Kidney capillary endothelial cell (primary cell): Measurements from ENCODE around the gene NKIRAS2.
A peak's percentile ranks its signal among the peaks of the same experiment; 100 is the strongest.

Source experiments
- DNase-seq: peaks from one replicate; pipeline ENCODE4 v3.0.0-alpha.2; 2018; ENCODE audit warnings: low spot score

Gene NKIRAS2

DNA sequence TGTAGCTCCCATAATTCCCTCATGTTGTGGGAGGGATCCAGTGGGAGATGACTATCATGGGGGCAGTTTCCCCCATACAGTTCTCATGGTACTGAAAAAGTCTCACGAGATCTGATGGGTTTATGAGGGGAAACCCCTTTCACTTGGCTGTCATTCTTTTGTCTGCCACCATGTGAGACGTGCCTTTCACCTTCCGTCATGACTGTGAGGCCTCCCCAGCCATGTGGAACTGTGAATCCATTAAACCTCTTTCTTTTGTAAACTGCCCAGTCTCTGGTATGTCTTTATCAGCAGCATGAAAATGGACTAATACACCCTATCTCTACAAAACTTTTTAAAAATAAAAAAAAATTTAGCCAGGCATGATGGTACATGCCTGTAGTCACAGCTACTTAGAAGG is 36.7 kb downstream of the NKIRAS2 start:
- no peak for DNase-seq

DNA sequence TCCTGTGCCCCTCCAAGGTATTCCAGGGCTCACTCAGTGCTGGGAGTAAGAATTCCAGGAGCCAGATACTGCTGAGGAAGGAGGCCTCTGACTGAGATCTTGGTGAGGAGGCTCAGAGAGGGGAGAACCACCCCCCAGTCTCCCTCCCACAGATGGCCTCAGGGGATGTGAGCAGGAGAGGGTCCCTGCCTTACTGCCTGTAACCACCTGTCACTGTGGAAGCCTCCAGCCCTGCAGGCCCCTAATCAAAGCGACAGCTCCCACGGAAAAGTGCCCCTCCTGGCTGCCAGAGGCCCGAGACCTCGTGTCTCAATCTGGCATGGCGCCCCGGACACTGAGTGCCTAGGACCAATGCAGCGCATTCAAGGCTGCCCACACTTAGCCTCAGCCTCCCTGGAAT is 38.2 kb downstream of the NKIRAS2 start:
- DNase-seq = no peak

DNA sequence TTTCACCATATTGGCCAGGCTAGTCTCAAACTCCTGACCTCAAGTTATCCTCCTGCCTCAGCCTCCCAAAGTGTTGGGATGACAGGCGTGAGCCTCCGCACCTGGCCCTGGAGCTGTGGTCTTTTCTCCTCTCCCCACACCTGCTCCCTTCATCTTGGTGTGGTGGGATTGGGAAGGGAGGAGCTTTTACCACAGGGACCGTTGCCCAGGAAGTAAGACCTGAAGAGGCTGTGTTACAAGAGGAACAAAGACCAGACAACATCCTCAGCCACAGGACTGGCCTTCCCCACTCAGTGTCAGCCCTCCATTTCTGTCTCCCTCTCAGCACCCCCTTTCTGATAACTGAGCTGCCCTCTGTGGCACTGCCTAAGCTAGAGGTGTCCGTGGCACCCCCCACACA is 39.9 kb downstream of the NKIRAS2 start:
- DNase-seq = no peak

DNA sequence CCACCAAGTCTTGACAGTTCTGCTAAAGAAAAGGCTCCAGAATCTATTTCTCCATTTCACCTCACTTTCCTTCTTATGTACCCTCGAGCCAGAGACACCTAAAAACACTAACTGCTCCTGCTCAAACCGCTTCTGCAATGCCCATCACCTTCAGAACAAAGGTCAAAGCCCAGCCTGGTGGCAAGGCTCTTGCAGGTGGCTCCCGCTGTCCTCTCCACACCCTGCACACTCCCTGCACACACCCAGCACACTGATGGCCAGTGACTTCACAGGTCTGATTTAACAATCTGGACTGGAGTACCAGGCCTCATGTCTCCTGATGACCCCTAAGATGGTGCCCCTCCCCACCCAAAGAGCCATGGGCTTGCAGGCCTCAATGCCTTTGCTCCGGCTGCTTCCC is 40.3 kb downstream of the NKIRAS2 start:
- DNase-seq = no peak

DNA sequence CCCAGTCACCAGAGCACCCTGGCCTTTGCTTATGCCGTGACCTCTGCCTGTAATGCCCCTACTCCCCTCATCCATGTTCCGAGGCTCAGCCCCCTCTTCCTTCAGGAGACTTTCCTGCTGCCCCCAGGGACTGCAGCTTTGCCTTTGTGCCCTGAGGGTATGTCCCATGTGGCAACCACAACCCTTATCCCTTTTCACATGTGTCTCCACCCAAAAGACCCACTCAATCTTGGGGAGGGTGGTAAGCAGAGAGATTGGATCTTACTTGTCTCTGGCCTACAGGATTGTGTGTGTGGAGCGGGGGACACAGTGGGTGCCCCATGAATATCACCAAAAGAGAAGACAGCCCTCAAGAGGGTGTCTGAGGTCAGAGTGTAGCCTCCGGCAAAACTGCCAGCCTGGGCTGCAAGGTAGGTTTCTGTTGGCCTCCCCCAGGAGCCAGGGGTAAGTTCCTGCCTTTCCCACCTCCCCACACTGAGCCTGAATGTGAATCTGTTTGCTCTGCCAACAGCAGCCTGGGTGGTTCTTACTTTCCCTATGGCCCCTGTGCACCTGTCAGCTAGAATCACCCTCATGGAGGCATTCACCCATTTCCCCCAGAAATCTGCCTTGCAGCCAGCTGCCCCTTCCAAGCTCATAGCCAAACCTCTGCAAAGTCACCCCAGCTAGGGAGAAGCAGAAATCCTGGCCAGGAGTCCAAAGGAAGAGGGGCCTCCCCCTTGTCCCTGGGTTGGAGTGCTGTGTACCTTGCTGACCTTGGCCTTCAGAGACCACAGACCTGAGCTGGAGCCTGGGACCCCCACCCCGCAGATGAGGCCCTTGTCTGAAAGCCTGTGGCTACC is 42.0 kb downstream of the NKIRAS2 start:
- DNase-seq = no peak

DNA sequence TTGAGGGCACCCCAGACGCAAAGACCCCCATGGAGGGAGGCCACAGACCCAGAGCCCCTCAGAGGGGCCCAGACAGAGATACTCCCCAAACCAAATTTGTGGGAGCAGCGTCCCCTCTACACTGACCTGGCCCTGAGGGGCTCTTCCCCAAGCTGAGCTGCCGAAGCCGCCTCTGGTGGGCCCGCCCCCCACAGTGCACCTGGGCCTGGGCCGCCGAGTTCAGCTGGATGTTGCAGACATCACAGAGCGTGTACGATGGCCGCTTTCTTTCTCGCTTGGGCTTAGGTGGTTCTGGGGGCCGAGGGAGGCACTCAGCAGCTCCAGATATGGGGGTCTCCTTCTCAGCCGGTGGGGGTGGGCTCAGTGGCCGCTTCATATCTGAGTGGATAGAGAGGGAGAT is 42.8 kb downstream of the NKIRAS2 start:
- no peak for DNase-seq

DNA sequence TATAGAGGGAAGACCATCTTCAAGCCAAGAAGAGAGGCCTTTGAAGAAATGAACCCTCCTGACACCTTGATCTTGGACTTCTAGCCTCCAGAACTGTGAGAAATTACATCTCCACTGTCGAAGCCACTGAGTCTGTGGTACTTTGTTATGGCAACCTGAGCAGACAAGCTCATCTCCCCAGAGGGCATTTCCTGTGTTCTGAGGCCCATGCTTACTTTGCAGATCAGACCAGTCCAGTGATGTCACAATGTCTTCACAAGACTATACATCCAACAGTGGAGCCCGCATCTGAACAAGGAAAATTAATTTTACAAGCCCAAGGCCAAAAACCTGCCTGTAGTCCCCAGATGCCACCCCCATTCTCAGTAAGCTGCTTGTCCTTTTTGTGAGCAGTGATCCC is 45.3 kb downstream of the NKIRAS2 start:
- no peak for DNase-seq

DNA sequence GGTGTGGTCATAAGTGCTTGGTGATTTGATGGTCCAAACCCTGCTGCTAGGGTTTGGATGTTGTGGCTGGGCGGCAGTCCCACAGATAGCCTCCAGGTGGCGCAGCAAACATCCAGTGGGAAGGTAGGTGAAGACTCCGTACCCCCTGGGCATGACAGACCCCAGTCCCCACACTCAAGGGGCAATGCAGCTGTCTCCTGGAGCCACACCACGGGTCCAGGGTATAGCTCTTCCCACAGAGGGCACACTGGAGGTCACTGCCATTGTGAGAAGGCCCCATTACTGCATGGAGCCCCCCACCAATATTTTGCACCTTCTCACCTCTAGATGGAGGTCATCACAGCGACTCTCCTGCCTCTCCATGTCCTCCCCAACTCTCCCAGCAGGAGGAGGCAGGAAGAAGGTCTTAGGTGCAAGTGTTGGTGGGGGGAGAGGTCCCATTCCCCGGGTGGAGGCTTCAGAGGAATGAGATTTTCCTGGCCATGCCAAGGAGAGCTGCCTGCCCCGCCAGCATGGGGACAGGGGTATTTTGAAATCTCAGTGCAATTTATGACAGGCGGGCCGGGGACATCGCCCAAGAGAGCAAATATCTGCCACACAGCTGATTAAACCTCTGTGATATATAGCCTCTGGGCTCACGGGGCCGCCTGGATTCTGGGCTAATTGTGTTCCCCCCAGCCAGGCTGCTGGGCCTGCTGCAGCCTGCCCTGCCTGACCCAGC is 47.6 kb downstream of the NKIRAS2 start:
- peak; percentile 40 for DNase-seq

DNA sequence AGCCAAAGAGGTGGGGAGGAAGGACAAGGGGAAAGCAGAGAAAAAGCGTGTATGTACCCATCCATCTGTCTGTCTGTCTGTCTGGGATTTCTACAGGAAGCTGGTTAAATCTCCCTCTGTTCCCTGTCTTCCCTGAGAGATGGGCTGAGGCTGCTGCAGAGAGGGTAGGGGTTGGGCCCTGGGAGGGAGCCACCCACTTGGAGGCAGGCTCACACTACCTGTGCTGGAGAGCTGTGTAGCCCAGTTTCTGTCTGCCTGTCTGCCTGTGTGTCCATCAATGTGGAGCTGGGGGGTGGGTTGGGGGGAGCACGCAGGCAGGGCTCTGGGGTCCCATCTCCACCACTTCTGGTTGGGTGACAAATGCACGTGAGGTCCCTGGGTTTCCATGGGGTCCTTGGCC is 49.1 kb downstream of the NKIRAS2 start:
- DNase-seq = no peak

DNA sequence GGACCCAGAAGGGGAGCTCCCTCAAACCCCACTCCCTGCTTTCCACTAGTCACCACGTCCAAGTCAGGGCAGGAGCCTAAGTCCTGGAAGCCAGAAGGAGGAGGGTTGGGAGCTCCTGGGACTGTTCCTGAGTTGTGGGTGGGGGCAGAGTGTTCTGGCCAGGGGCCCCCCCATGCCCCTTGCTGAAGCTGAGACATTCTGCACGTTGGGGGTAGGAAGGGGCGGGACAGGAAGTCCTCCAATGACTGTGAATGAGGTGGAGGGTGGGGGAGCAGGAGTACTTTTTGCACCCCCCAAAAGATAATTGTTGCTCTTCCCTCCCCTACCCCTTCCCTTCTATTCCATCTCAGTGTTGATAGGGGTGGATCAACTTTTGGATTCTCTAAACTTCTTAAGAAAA is 51.9 kb downstream of the NKIRAS2 start:
- no peak for DNase-seq

DNA sequence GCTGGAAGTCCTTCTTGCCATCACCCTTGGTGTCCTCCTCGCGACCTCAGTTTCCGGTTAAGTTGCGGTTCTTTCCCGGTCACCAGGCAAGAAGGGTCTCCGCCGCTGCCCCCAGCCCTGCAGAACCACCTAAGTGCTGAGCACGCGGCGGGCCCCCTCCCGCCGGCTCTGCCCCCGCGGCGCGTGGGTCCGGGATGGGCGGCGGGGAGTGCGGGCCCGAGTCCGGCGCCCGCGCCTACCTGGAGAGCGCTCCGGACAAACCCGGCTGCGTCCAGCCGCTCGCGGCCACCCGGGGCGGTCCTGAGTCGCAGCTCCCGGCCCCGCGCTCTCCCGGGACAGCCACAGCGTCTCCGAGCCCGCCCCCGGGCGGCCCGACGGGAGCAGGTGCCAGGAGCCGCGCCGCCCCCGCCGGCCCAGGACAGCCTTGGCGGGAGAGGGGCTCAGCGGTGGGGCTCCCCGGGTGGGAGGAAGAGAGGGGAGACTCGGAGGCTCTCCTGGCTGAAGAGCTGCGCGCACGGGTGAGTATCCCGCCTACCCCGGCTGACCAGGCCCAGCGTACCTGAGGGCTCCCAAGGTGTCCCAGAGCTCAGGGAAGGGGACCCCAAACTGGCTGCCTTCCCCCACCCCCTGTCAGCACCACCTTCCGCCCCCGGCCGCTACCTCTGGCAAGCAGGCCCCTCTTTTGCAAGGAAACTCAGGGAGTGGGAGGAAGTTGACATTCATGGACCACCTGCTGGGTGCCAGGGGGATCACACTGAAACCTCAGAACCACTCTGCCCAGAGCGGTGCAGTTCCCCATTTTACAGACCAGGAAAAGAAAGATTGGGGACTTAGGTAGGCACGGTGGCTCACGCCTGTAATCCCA is 52.7 kb downstream of the NKIRAS2 start:
- no peak for DNase-seq
